ENCODE data around the gene TEN1.
A peak's percentile ranks its signal among the peaks of the same experiment; 100 is the strongest.
"Not testable (repeated sequence)": the region's sequence is repeated elsewhere in the genome, so short reads cannot be mapped to it uniquely, and the experiment has no call there.

TEN1 gene

GRCh38 chr17:75950855-75951554 lies 28.0 kb upstream of the TEN1 start:
- peaks cover 53 to 80% of the 10 kb centered on the region in 2 donors for H3K36me3 ChIP-seq (ENCODE audit: control insufficient read depth in 1 of 2, insufficient read depth in 2 of 2, low read length in 2 of 2)
- no peaks in the 10 kb centered on the region for H3K27me3 ChIP-seq (ENCODE audit: low read depth, low read length)
- H3K9me3 ChIP-seq (ENCODE audit: control insufficient read depth in 1 of 2, low read length in 2 of 2) = no peaks in the 10 kb centered on the region
- H3K4me3 ChIP-seq (ENCODE audit: low read depth in 1 of 2, low read length in 2 of 2) = no peak overlapping the region
- no peak overlapping the region for H3K27ac ChIP-seq (ENCODE audit: low read length)
- no peaks in the 10 kb centered on the region for H3K4me1 ChIP-seq (ENCODE audit: control insufficient read depth in 1 of 2, insufficient read depth in 2 of 2, low read length in 2 of 2)

- no peak overlapping the region for H3K4me3 ChIP-seq (ENCODE audit: low read depth in 1 of 2, low read length in 2 of 2)
- no peaks in the 10 kb centered on the region for H3K9me3 ChIP-seq (ENCODE audit: control insufficient read depth in 1 of 2, low read length in 2 of 2)
- H3K27me3 ChIP-seq (ENCODE audit: low read depth, low read length) = no peaks in the 10 kb centered on the region
- peak overlapping the region; percentile 52 for H3K27ac ChIP-seq (ENCODE audit: low read length)
- H3K36me3 ChIP-seq (ENCODE audit: control insufficient read depth in 1 of 2, insufficient read depth in 2 of 2, low read length in 2 of 2) = peaks cover 7 to 17% of the 10 kb centered on the region in 2 donors
- no peaks in the 10 kb centered on the region for H3K4me1 ChIP-seq (ENCODE audit: control insufficient read depth in 1 of 2, insufficient read depth in 2 of 2, low read length in 2 of 2)
Measured at GRCh38 chr17:75959051-75959838, 19.8 kb upstream of the TEN1 start.

GRCh38 chr17:75959839-75960511 lies 19.1 kb upstream of the TEN1 start:
- H3K36me3 ChIP-seq (ENCODE audit: control insufficient read depth in 1 of 2, insufficient read depth in 2 of 2, low read length in 2 of 2) = peaks cover 7 to 16% of the 10 kb centered on the region in 2 donors
- no peaks in the 10 kb centered on the region for H3K27me3 ChIP-seq (ENCODE audit: low read depth, low read length)
- no peak overlapping the region for H3K27ac ChIP-seq (ENCODE audit: low read length)
- H3K9me3 ChIP-seq (ENCODE audit: control insufficient read depth in 1 of 2, low read length in 2 of 2) = no peaks in the 10 kb centered on the region
- H3K4me3 ChIP-seq (ENCODE audit: low read depth in 1 of 2, low read length in 2 of 2) = no peak overlapping the region
- H3K4me1 ChIP-seq (ENCODE audit: control insufficient read depth in 1 of 2, insufficient read depth in 2 of 2, low read length in 2 of 2) = no peaks in the 10 kb centered on the region

- H3K4me1 ChIP-seq (ENCODE audit: control insufficient read depth in 1 of 2, insufficient read depth in 2 of 2, low read length in 2 of 2) = no peaks in the 10 kb centered on the region
- H3K9me3 ChIP-seq (ENCODE audit: control insufficient read depth in 1 of 2, low read length in 2 of 2) = no peaks in the 10 kb centered on the region
- no peak overlapping the region for H3K27ac ChIP-seq (ENCODE audit: low read length)
- H3K4me3 ChIP-seq (ENCODE audit: low read depth in 1 of 2, low read length in 2 of 2) = no peak overlapping the region
- no peaks in the 10 kb centered on the region for H3K27me3 ChIP-seq (ENCODE audit: low read depth, low read length)
- H3K36me3 ChIP-seq (ENCODE audit: control insufficient read depth in 1 of 2, insufficient read depth in 2 of 2, low read length in 2 of 2) = peaks cover 0 to 5% of the 10 kb centered on the region in 2 donors
Measured at GRCh38 chr17:75965468-75965867, 13.6 kb upstream of the TEN1 start.

GRCh38 chr17:75969044-75969443 lies 10.0 kb upstream of the TEN1 start:
- H3K4me1 ChIP-seq (ENCODE audit: control insufficient read depth in 1 of 2, insufficient read depth in 2 of 2, low read length in 2 of 2); H3K4me3 ChIP-seq (ENCODE audit: low read depth in 1 of 2, low read length in 2 of 2); H3K27me3 ChIP-seq (ENCODE audit: low read depth, low read length); H3K27ac ChIP-seq (ENCODE audit: low read length); H3K9me3 ChIP-seq (ENCODE audit: control insufficient read depth in 1 of 2, low read length in 2 of 2): not testable (repeated sequence)
- H3K36me3 ChIP-seq (ENCODE audit: control insufficient read depth in 1 of 2, insufficient read depth in 2 of 2, low read length in 2 of 2) = peaks cover 5 to 11% of the 10 kb centered on the region in 2 donors

GRCh38 chr17:75970011-75970523 lies 9.0 kb upstream of the TEN1 start:
- Histone ChIP-seq H3K27me3 (ENCODE audit: low read depth, low read length) (no peaks in the 10 kb centered on the region), H3K4me3 (ENCODE audit: low read depth in 1 of 2, low read length in 2 of 2) (no peak overlapping the region), H3K36me3 (ENCODE audit: control insufficient read depth in 1 of 2, insufficient read depth in 2 of 2, low read length in 2 of 2) (peaks cover 5 to 11% of the 10 kb centered on the region in 2 donors), H3K4me1 (ENCODE audit: control insufficient read depth in 1 of 2, insufficient read depth in 2 of 2, low read length in 2 of 2) (peaks cover 0 to 3% of the 10 kb centered on the region in 2 donors), H3K9me3 (ENCODE audit: control insufficient read depth in 1 of 2, low read length in 2 of 2) (no peaks in the 10 kb centered on the region), H3K27ac (ENCODE audit: low read length) (no peak overlapping the region)

GRCh38 chr17:75970626-75971025 lies 8.4 kb upstream of the TEN1 start:
- Histone ChIP-seq H3K4me1 (ENCODE audit: control insufficient read depth in 1 of 2, insufficient read depth in 2 of 2, low read length in 2 of 2) (peaks cover 0 to 3% of the 10 kb centered on the region in 2 donors), H3K36me3 (ENCODE audit: control insufficient read depth in 1 of 2, insufficient read depth in 2 of 2, low read length in 2 of 2) (peaks cover 5 to 11% of the 10 kb centered on the region in 2 donors), H3K27ac (ENCODE audit: low read length) (no peak overlapping the region), H3K27me3 (ENCODE audit: low read depth, low read length) (no peaks in the 10 kb centered on the region), H3K9me3 (ENCODE audit: control insufficient read depth in 1 of 2, low read length in 2 of 2) (no peaks in the 10 kb centered on the region), H3K4me3 (ENCODE audit: low read depth in 1 of 2, low read length in 2 of 2) (no peak overlapping the region)

GRCh38 chr17:75975187-75975586 lies 3.9 kb upstream of the TEN1 start:
- peak overlapping the region; percentile 68 for H3K27ac ChIP-seq (ENCODE audit: low read length)
- H3K36me3 ChIP-seq (ENCODE audit: control insufficient read depth in 1 of 2, insufficient read depth in 2 of 2, low read length in 2 of 2) = peaks cover 9 to 11% of the 10 kb centered on the region in 2 donors
- not testable (repeated sequence) for H3K9me3 ChIP-seq (ENCODE audit: control insufficient read depth in 1 of 2, low read length in 2 of 2)

GRCh38 chr17:75975757-75976174 lies 3.3 kb upstream of the TEN1 start:
- peaks cover 9 to 11% of the 10 kb centered on the region in 2 donors for H3K36me3 ChIP-seq (ENCODE audit: control insufficient read depth in 1 of 2, insufficient read depth in 2 of 2, low read length in 2 of 2)
- H3K4me3 ChIP-seq (ENCODE audit: low read depth in 1 of 2, low read length in 2 of 2) = peak overlapping the region; percentile 14 to 41

More at GRCh38 chr17:75975187-75975586, 3.9 kb upstream of the TEN1 start:
- H3K4me3 ChIP-seq (ENCODE audit: low read depth in 1 of 2, low read length in 2 of 2); H3K27me3 ChIP-seq (ENCODE audit: low read depth, low read length): not testable (repeated sequence)
- H3K4me1 ChIP-seq (ENCODE audit: control insufficient read depth in 1 of 2, insufficient read depth in 2 of 2, low read length in 2 of 2) = peaks cover 0 to 22% of the 10 kb centered on the region in 2 donors

GRCh38 chr17:75976175-75976848 lies 2.7 kb upstream of the TEN1 start:
- peaks cover 9 to 11% of the 10 kb centered on the region in 2 donors for H3K36me3 ChIP-seq (ENCODE audit: control insufficient read depth in 1 of 2, insufficient read depth in 2 of 2, low read length in 2 of 2)
- H3K9me3 ChIP-seq (ENCODE audit: control insufficient read depth in 1 of 2, low read length in 2 of 2) = no peaks in the 10 kb centered on the region
- H3K27ac ChIP-seq (ENCODE audit: low read length) = peak overlapping the region; percentile 68
- no peaks in the 10 kb centered on the region for H3K27me3 ChIP-seq (ENCODE audit: low read depth, low read length)
- peaks cover 0 to 26% of the 10 kb centered on the region in 2 donors for H3K4me1 ChIP-seq (ENCODE audit: control insufficient read depth in 1 of 2, insufficient read depth in 2 of 2, low read length in 2 of 2)
- peak overlapping the region; percentile 14 to 41 for H3K4me3 ChIP-seq (ENCODE audit: low read depth in 1 of 2, low read length in 2 of 2)

More at GRCh38 chr17:75975757-75976174, 3.3 kb upstream of the TEN1 start:
- no peaks in the 10 kb centered on the region for H3K27me3 ChIP-seq (ENCODE audit: low read depth, low read length)
- no peaks in the 10 kb centered on the region for H3K9me3 ChIP-seq (ENCODE audit: control insufficient read depth in 1 of 2, low read length in 2 of 2)
- H3K27ac ChIP-seq (ENCODE audit: low read length) = peak overlapping the region; percentile 68
- peaks cover 0 to 26% of the 10 kb centered on the region in 2 donors for H3K4me1 ChIP-seq (ENCODE audit: control insufficient read depth in 1 of 2, insufficient read depth in 2 of 2, low read length in 2 of 2)

Measured in muscle layer of duodenum (tissue), 2 donors.